Ovary (tissue), 3 donors: ENCODE results near the gene FAM153A.
"Not testable (repeated sequence)": the region's sequence is repeated elsewhere in the genome, so short reads cannot be mapped to it uniquely, and the experiment has no call there.

Experiments
- EP300 ChIP-seq: sonication (generic); formaldehyde crosslinking; IDR thresholded peaks from one replicate; pipeline ENCODE4 v1.6.1; 2017; ENCODE audit warnings: antibody characterized with exemption
- POLR2A ChIP-seq: fragments of 450-650 bp; IDR thresholded peaks from one replicate; pipeline ENCODE4 v1.6.1; 2017; ENCODE audit warnings: antibody characterized with exemption, mild to moderate bottlenecking, moderate library complexity
- TF ChIP-seq, protein P1 (sequence below), 3 donors: fragments of 450-650 bp in 2 of 3; fragments of 200-600 bp in 1 of 3; IDR thresholded peaks; one replicate each; pipeline versions ENCODE4 v1.5.1 to v1.8.0; 2016 to 2022; ENCODE audit warnings: antibody characterized with exemption in 3 of 3, mild to moderate bottlenecking in 1 of 3
- donor health status: DM: no; HTN: no; CAD: no.

DNA sequence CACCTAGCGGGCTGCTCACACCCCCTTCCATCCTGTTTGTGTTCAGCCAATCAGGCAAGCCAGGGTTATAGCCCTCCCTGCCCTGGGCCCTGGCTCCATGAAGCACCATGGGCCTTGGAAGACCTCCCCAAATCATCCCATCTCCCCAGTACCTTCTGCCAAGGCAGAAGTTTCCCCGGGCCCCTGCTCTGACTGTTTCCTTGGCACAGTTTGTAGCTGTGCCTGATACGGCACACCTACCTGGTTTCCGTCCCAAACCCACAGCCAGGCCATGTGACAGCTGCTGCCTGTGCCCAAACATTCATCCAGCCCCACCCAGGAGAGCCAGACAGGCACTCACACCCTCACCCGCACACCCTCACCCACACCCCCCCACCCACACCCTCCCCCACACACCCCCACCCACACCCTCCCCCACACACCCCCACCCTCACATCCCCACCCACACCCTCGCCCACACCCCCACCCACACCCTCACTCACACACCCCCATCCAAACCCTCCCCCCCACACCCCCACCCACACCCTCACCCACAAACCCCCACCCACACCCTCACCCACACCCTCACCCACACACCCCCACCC is 29.6 kb upstream of the FAM153A start:
- not testable (repeated sequence) for TF ChIP-seq POLR2A, EP300
- TF ChIP-seq, protein P1, sequence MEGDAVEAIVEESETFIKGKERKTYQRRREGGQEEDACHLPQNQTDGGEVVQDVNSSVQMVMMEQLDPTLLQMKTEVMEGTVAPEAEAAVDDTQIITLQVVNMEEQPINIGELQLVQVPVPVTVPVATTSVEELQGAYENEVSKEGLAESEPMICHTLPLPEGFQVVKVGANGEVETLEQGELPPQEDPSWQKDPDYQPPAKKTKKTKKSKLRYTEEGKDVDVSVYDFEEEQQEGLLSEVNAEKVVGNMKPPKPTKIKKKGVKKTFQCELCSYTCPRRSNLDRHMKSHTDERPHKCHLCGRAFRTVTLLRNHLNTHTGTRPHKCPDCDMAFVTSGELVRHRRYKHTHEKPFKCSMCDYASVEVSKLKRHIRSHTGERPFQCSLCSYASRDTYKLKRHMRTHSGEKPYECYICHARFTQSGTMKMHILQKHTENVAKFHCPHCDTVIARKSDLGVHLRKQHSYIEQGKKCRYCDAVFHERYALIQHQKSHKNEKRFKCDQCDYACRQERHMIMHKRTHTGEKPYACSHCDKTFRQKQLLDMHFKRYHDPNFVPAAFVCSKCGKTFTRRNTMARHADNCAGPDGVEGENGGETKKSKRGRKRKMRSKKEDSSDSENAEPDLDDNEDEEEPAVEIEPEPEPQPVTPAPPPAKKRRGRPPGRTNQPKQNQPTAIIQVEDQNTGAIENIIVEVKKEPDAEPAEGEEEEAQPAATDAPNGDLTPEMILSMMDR (IDR thresholded peaks at IDR 0.05) = not testable (repeated sequence)
